ENCODE results near the gene VAC14.

Gene VAC14

DNA sequence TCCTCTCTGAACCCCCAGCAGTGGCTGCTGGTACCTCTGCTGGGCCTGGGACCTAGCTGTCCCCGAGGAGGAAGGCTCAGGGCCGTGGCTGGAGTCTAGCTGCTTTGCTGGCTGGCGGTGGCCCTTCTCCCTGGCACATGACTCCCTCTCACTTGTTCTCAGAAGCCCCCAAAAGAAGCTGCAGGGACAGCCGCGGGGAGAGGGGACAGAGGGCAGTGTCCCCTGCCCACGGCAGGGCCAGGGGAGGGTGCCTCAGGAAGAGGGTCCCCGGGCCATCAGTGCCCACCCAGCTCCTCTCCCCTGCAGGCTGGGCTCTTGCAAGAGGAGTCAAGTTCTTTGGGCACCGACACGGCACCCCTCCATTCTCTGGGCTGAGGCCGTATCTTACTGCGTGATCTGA lies 46.6 kb downstream of the VAC14 start:
- no peak for DNase-seq (ENCODE audit: low read depth)
- H3K4me3 ChIP-seq (ENCODE audit: low read length): no peak overlapping the region
- TF ChIP-seq CTCF (IDR thresholded peaks at IDR 0.05; ENCODE audit: insufficient read depth, low read depth, low read length, missing control alignments): no peak

GRCh38 chr16:70753694-70754325 lies 47.1 kb downstream of the VAC14 start:
- TF ChIP-seq CTCF (IDR thresholded peaks at IDR 0.05; ENCODE audit: insufficient read depth, low read depth, low read length, missing control alignments): no peak
- no peak overlapping the region for H3K4me3 ChIP-seq (ENCODE audit: low read length)
- no peak for DNase-seq (ENCODE audit: low read depth)

- no peak for DNase-seq (ENCODE audit: low read depth)
- TF ChIP-seq CTCF (IDR thresholded peaks at IDR 0.05; ENCODE audit: insufficient read depth, low read depth, low read length, missing control alignments): no peak
- no peak overlapping the region for H3K4me3 ChIP-seq (ENCODE audit: low read length)
Observed at GRCh38 chr16:70753228-70753627, 47.7 kb downstream of the VAC14 start.

DNA sequence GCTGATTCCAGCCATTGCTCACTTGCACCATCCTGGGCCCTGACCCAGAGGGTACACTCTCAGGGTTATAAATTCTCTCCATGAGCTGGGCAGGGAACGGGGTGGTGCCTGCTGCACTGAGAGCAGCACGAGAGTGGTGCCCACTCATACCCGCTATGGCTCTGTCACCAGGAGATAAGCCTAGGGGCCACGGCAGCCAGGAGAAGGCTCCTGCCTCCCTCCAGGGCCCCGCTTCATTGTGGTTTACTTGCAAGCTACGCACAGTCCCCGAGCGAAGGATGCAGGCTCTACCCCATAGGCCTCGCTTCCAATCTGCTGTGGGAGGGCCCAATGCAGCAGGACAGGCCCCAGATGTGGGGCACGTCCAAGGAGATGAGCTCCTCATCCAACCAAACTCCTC lies 48.5 kb downstream of the VAC14 start:
- no peak for TF ChIP-seq CTCF (IDR thresholded peaks at IDR 0.05; ENCODE audit: insufficient read depth, low read depth, low read length, missing control alignments)
- H3K4me3 ChIP-seq (ENCODE audit: low read length): no peak overlapping the region
- DNase-seq (ENCODE audit: low read depth): no peak

DNA sequence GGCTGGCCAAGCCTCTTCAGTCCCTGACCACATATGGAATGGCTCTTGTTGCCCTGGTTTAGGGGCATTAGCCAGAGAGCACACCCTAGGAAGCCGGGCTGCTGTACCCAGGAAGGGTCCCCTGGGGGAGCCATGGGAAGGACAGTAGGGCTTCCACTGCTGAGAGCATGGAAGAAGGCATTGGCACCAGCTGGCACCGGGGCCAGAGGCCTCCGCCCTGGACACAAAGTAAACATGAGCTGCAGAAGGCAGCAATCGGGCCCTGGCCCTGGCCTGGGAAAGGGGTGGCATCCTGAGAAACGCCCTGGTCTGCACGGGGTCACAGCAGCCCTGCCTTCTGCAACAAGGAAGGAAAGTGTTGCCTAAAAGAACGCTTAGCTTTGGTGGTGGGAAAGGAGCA lies 49.4 kb downstream of the VAC14 start:
- no peak for DNase-seq (ENCODE audit: low read depth)
- H3K4me3 ChIP-seq (ENCODE audit: low read length): no peak overlapping the region
- TF ChIP-seq CTCF (IDR thresholded peaks at IDR 0.05; ENCODE audit: insufficient read depth, low read depth, low read length, missing control alignments): no peak

DNA sequence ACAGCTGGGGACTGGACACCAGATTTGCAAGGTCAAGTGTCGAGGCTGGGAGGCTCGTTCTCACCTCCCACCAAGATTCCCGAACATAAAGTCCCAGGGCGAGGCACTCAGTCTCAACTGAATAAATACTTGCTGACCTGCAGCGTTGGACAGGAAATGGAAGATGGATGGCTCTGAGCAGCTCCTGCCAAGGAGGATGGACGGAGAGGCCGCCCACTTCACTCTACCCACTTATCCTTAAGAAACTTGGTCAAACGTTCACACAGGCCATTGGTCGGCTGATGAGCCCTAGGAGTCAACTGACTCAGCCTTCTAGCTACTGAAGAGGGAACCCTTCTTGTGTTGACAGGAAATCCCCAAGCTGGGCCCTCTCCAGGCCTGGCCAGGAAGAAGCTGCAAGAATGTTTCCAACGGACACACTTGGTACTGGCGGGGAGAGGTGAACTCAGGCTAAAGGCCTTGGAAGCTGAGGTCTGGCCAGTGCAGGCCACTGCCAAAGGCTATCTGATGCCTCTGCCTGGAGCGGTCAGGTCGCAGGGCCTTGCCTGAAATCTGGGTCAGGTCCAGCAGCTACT lies 50.0 kb downstream of the VAC14 start:
- no peak overlapping the region for H3K4me3 ChIP-seq (ENCODE audit: low read length)
- TF ChIP-seq CTCF (IDR thresholded peaks at IDR 0.05; ENCODE audit: insufficient read depth, low read depth, low read length, missing control alignments): no peak
- no peak for DNase-seq (ENCODE audit: low read depth)

Data from epithelial cell of esophagus (primary cell).